ENCODE results near the gene KREMEN2.

Gene KREMEN2

DNA sequence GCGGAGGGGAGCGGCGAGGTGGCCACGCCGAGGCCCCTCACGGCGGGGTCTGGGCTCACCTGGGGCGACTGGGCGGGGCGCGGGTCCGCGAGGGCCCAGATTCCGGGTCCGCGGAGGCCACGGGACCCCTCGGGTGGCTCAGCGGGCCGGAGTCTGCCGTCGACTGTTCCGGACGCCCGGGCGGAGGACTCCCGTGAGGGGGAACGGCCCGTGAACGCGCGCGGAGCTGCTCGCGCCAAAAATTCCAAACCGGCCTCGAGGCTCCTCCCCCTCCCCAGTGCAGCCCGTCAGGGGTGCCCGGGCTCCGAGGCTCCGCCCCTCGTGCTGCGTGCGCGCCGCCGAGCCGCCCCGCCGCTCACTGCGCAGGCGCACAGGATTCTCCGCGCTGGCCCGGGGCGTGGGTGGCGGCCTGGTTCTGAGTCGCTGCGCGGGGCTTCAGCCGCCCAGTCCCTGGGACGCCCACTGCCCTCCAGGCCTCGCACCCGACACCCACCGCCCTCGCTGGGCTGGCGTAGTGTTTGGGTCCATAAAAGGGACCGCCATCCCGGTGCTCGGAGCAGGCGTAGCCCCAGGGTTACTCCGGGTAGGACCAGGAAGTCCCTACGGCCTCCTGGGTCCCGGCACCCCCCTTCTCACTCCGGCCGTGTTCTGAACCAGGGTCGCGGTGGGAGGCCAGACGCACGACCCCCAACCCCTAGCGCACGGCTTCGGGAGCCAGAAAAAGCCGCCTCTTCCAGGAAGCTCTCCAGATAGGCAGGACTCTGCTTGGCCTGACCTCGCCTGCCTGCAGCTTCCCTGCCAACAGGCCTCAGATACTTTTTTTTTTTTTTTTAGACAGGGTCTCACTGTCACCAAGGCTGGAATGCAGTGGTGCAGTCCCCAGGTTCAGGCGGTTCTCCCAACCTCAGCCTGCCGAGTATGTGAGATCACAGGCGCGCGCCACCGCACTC is 16.4 kb downstream of the KREMEN2 start, which contains the start of gene PKMYT1:
Gene PKMYT1 (minus strand): TSS at position 220 of the 950 bp plus-strand sequence. CDS start 789 bp downstream, outside the sequence.
- peak; percentile 47 for DNase-seq (ENCODE audit: low read depth)

GRCh38 chr16:2981177-2981898 is 17.3 kb downstream of the KREMEN2 start:
- no peak for DNase-seq (ENCODE audit: low read depth)

- no peak for DNase-seq (ENCODE audit: low read depth)
Measured at GRCh38 chr16:2981899-2982250, 17.8 kb downstream of the KREMEN2 start.

DNA sequence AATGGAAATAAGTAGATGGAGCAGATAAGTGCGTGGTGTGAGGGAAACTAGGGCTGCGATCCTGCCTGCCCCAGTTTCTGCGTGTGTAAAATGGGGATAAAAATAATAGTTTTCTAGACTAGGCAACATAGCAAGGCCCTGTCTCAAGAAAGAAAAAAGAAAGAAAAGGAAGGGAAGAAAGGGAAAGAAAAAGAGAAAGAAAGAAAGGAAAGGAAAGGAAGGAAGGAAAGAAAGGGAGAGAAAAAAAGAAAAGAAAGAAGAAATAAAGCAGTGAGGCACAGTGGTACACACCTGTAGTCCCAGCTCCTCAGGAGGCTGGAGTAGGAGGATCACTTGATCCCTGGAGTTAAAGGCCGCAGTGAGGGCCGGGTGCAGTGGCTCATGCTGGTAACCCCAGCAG is 18.3 kb downstream of the KREMEN2 start:
- DNase-seq (ENCODE audit: low read depth), result no peak

GRCh38 chr16:2983706-2984136 is 19.6 kb downstream of the KREMEN2 start:
- peak; percentile 43 for DNase-seq (ENCODE audit: low read depth)

- no peak for DNase-seq (ENCODE audit: low read depth)
Measured at GRCh38 chr16:2985462-2985861, 21.4 kb downstream of the KREMEN2 start.

GRCh38 chr16:2985893-2986355 is 21.8 kb downstream of the KREMEN2 start:
- DNase-seq (ENCODE audit: low read depth), result no peak

DNA sequence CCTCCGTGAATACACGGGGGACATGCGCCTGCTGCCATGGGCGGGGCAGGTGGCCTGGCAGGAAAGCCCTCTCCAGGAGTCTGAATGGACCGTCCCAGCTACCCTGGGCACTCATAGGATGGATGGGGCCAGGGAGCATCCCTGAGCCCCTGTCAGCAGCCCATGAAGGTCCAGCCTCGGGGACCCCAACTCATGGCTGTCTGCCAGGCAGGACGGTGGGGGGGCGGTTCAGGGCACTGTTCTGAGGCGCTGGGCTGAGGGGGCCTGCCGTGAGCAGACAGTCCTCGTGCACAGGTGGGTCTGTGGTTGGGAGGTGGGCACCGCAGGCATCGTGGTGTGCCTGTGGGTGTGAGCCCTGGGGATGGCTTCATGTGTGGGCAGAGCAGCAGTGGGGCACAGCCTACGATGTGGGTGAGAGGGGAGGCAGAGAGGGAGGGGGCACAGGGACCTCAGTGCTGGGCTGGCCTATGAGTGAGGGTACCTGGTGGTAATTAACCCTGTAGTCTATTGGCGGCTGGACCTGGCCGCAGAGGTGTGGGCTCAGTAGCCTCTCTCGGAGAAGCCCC is 22.6 kb downstream of the KREMEN2 start:
- DNase-seq (ENCODE audit: low read depth), result no peak

GRCh38 chr16:2987286-2987685 is 23.2 kb downstream of the KREMEN2 start:
- no peak for DNase-seq (ENCODE audit: low read depth)

- no peak for DNase-seq (ENCODE audit: low read depth)
Measured at GRCh38 chr16:2987833-2988232, 23.8 kb downstream of the KREMEN2 start.

GRCh38 chr16:2988590-2989099 is 24.6 kb downstream of the KREMEN2 start:
- DNase-seq (ENCODE audit: low read depth), result no peak

- no peak for DNase-seq (ENCODE audit: low read depth)
Measured at GRCh38 chr16:2990891-2991290, 26.8 kb downstream of the KREMEN2 start.

DNA sequence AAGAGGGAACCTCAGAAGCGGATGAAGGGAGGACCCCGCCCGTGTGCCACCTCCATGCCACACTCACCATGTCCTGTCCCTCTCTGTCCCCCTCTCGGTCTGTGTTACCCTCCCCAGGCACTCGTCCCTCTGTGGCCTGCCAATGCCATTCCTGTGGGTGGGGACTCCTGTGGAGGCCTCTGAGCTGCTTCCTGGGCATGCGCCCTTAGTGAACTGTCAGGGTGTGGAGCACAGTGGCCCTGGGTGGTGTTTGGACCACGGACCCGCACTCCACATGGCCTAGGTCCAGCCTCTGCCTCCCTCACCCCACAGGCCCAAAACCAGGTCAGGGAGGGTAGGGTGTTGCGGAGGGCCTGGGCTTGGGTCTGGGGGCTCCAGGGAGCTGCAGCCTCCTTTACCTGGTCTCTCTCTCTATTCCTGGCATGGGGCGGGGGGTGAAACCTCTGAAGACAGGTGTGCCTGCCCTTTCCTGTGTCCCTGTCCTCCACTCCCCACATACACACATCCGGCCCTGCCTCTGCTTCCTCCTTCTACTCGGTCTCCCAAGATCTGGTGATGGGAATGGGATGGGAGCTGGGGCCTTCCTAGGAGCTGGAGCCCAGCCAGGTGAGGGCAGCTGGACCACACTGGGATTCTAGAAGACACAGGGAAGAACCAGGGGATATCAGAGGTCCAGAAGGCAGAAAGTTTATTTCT is 27.6 kb downstream of the KREMEN2 start:
- no peak for DNase-seq (ENCODE audit: low read depth)

- no peak for DNase-seq (ENCODE audit: low read depth)
Measured at GRCh38 chr16:2992383-2993081, 28.5 kb downstream of the KREMEN2 start.

GRCh38 chr16:2996298-2996697 is 32.2 kb downstream of the KREMEN2 start:
- no peak for DNase-seq (ENCODE audit: low read depth)

DNA sequence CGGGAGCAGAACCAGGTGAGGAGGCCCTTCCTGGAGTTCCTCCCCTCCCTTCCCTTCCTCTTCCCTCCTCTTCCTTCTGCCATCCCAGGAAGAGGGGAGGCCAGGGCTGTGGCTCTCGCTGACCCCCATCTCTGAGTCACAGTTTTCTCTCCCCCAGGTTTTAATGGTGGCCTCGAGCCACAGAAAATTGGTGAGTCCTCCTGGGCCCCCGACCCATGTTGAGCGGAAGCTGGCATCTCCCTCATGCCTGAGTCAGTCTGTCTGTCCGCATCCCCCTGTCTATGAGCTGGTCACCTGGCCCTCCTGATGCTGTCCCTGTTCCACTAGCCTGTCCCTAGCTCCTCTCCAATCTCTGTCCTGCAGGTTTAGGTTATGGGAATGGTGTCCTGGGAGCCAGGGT is 35.9 kb downstream of the KREMEN2 start:
- no peak for DNase-seq (ENCODE audit: low read depth)

- DNase-seq (ENCODE audit: low read depth), result no peak
Measured at GRCh38 chr16:3000540-3000939, 36.5 kb downstream of the KREMEN2 start.

- DNase-seq (ENCODE audit: low read depth), result no peak
Measured at GRCh38 chr16:3001316-3001715, 37.2 kb downstream of the KREMEN2 start.

GRCh38 chr16:3003582-3004270 is 39.7 kb downstream of the KREMEN2 start:
- peak; percentile 94 for DNase-seq (ENCODE audit: low read depth)

GRCh38 chr16:3004319-3004718 is 40.2 kb downstream of the KREMEN2 start:
- no peak for DNase-seq (ENCODE audit: low read depth)
